GM19035 (cell line): ENCODE data around the gene PDGFB.

Experiments
- ATAC-seq: cut with Tn5 transposase; IDR thresholded peaks from one replicate; pipeline ENCODE4 v1.9.1; 2021; ENCODE audit not compliant: unreplicated experiment

Gene PDGFB

GRCh38 chr22:39240831-39241793, 3.7 kb downstream of the PDGFB start:
- no peak for ATAC-seq

- no peak for ATAC-seq
Observed at GRCh38 chr22:39239561-39240423, 5.0 kb downstream of the PDGFB start.

DNA sequence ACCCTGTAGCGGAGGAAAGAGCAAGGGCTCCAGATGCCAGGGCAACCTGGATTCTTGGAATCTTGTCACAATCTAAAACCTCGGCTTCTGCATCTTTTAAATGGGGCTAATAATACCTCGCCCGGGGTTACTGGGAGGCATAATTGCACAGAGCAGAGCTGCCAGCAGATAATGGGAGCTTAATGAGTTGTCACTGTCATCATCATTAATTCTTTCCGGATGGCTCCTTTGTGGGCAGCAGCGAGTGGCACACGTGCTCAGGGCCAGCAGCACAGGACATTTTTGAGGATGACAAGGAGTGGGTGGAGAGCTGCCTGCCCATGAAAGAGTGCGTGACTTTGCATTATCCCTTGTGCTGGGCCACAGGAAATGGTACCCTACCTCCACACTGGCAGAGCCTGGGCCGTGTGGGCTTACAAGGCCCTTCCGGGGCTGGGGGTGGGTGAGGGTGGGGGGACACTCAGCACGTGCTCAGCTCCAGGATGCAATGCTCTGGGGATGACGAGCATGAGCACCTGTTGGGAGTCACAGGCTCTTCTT, 5.7 kb downstream of the PDGFB start:
- no peak for ATAC-seq

GRCh38 chr22:39238561-39238960, 6.2 kb downstream of the PDGFB start:
- no peak for ATAC-seq

DNA sequence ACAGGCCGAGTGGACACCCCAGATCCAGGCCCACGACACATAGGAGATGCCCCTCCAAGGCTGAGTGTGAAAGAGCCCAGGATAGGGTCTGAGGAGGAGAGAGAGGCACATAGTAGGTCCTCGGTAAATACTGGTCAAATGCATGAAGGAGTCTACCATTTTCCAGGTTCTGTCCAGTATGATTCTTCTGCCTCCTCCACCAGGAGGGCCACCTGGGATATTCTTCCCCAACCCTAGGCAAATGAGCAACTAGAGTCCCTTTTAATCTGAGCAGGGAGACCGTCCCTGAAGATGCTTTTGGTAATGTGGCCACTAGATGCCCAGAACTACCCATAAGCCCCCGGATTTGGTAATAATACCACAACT, 6.7 kb downstream of the PDGFB start:
- no peak for ATAC-seq

GRCh38 chr22:39237318-39238100, 7.3 kb downstream of the PDGFB start:
- no peak for ATAC-seq

DNA sequence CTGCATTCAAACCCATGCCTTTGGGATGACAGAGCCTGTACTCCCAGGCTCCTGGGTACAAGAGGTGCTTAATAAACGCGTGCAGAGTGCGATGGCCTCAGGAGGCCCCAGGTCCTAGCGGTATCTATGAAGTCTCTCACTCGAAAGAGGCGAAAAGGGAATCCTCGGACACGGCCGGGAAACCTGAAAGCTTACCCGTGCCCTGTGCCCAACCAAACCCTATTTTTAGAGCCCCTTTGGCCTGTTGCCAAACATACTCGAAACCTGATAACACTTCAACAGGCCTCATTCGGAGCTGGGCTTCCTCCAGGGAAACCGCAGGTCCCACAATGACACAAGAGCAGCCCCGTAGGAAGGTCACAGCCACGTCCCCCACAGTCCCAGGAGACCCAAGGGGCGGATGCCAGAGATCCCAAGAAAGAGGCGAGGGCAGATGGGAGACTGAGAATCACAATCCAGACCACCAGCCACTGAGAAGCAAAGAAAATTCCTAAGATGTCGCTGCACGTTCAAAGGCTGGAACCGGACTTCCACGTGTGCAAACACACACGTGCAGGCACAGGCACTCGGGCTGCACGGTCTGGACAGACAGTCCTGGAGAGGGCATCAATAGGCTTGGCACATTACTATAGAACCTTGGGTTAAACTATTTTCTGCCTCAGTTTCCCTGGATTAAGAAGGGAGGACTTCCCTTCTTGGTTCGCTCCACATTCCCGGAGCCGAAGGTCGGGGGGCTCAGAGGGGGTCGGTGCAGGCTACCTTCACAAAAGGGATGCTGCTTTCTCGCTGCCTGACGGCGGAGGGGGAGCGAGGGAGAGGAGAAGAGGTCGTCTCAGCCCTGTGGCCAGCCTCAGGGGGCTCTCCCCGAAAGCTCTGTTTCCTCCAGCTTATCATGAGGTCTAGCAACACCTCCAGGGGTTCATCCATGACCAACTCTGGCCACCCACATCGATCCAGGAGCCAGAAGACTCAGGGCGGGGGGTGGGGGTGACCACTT, 8.2 kb downstream of the PDGFB start:
- ATAC-seq = no peak

- ATAC-seq = no peak
Observed at GRCh38 chr22:39234867-39235687, 9.7 kb downstream of the PDGFB start.

- ATAC-seq = no peak
Observed at GRCh38 chr22:39234472-39234787, 10.4 kb downstream of the PDGFB start.

GRCh38 chr22:39233710-39234471, 10.9 kb downstream of the PDGFB start:
- no peak for ATAC-seq

DNA sequence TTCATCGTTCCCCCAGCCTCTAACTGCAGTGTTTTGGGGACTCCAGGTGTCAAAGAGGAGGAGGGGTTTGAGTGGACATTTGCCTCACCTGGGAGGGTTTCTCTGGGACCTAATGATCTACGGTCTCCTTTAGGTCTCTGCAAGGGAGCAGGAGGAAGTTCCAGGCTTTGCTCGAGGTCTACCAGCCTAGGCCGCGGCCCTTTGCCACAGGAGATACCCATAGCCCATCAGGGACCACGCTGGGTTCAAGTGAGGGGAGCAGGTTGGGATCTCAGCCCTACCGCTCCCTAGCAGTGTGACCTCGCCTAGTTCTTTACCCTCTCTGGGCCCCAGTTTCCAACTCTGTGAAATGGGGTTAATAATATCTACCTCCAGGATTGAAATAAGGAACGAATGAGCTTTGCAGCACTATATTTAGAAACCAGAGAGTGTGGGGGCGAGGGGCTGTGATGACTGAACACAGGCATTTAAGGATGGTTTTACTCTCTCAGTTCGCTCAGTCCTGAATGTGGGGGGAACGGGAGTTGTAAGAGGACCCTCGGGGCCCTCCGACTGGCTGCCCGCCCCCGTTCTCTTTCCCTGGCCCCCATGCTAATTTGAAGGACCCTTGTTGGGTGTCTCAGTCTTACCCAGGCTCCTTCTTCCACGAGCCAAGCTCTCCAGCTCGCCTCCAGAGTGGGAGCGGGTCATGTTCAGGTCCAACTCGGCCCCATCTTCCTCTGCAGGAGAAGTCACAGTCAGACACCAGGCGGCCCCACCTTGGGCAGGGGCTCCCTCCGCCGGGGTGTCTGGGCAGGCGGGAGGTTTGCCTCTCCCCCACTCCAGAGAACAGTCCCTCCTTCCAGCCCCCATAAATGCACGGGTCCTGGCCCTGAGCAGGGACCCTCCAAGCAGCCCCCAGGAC, 11.7 kb downstream of the PDGFB start:
- ATAC-seq = no peak

DNA sequence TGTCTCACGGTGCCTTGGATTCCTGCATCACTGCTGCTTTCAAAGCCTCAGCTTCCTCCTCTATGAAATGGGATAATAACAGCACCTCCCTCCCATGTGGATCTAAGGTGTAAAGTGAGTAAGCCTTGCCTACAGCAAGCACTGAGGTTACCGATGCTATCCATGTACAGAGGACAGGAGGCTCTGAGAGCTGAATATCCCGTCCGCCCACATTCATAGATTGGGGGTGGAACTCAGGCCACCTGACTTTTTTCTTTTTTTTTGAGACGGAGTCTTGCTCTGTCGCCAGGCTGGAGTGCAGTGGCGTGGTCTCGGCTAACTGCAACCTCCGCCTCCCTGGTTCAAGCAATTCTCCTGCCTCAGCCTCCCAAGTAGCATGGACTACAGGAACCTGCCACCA, 12.5 kb downstream of the PDGFB start:
- ATAC-seq = no peak

DNA sequence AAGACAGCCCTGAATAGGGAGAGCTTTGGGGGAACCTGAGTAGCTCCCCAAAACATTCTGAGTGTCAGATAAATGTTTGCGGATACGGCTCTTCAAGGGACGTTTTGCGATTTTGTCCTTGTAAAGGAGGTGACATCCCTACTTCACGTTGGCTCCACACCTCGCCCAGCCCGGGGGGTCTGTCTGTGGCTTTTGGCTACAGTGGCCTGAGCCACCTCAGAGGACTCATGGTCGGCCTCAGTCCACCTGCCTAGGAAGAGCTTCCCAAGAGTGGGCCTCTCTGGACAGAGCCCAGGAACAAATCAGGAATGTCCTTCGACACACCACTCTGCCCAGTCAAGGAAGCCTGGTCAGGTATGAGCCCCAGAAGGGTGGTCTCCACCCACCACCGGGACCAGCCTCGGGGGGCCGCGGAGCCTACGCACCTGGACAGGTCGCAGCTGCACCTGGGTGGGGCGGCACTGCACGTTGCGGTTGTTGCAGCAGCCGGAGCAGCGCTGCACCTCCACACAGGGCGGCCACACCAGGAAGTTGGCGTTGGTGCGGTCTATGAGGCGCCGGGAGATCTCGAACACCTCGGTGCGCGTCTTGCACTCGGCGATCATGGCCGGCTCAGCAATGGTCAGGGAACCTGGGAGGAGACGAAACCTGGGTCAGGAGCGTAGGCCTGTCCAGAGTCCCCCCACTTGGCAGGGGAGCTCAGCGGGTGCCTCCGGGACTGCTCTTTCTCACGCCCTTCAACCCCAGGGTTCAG, 13.4 kb downstream of the PDGFB start:
- no peak for ATAC-seq

DNA sequence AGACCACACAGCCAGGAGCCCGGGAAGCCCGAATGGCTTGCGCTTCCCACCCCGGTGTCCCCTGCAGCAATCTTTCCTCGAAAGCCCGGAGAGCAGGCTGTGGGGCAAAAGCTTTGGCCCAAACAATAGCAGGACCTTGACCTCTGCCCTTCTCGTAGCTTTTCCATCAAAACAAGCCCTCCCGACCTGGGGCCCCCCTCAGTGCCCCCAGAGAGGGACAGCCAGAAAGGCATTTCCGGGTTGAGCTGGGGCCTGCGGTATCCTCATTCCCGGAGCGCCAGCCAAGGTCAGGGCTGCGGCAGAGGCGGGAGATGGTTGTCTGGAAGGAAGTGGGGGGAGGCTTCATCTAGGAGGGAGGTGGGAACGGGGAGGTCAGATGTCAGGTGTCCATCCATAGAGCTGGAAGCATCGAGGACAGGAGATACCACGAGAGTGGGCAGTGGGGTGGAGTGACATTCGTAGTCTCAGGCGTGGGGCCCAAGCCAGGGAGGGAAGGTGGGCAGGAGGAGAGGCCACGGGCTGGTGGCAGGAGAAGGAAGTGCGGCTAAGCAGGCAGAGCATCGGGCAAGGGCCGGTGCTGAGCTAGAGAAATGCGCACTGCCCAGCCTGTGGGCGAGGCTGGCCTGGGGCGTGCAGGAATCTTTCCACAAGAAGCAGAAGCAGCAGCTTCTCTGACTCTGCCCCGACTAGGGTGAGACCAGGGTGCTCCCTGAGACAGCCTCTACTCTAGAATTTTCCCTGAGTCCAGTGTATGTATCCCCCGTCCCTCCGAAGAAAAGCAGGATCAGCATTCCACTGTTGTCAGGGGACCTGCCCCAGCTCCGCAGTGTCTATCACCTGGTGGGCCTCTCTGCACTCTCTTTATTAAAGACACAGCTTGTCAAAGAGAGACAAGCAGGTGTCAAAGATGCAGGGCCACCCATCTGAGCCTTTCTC, 14.3 kb downstream of the PDGFB start:
- ATAC-seq = no peak

- ATAC-seq = no peak
Observed at GRCh38 chr22:39229688-39230260, 15.0 kb downstream of the PDGFB start.
